ENCODE measurements around the gene HOXA4.

DNA sequence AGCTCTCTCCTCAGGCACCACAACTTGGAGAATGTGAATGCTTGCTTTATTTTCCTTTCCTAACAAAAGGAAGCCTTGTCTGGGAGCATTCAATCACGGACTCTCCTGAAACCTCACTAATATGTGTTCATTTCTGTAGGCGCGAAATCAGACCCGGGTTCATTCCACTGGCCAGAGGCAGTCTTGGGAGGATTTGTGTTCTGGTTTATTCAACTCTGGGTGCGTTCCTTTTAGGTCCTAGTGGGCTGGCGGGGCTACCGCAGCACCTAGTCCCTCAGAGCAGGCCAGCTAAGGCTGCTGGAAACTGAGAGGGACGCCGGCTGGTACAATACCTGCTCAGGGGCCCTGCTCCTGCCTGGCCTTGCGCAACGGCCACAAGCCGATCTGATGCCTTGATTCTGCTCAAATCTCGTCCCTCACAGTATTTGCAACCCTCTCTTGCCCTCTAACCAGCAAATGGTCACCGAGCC lies 7.5 kb downstream of the HOXA4 start:
- TF ChIP-seq CTCF (IDR thresholded peaks at IDR 0.05; ENCODE audit: poor library complexity) = no peak
- TF ChIP-seq EZH2 (IDR thresholded peaks at IDR 0.05; ENCODE audit: borderline replicate concordance) = no peak
- TF ChIP-seq EZH2phosphoT487 (IDR thresholded peaks at IDR 0.05; ENCODE audit: low read depth, severe bottlenecking, unreplicated experiment) = no peak
